ENCODE measurements around the gene BRD3OS. TPM values are rescaled to one million over a fixed set of nuclear protein-coding genes. Genes with fewer than 3 reads are reported as not detected.
"Not testable (repeated sequence)": the region's sequence is repeated elsewhere in the genome, so short reads cannot be mapped to it uniquely, and the experiment has no call there.

The BRD3OS gene
- polyA plus RNA-seq, 12 donors = 8.2 to 15.7 (median 10.5) TPM; not detected in 1

GRCh38 chr9:134061019-134061687, 35.9 kb downstream of the BRD3OS start:
- DNase-seq = no peak

- no peak for DNase-seq
Measured at GRCh38 chr9:134061688-134062371, 36.5 kb downstream of the BRD3OS start.

- no peak for DNase-seq
Measured at GRCh38 chr9:134062461-134063087, 37.3 kb downstream of the BRD3OS start.

GRCh38 chr9:134063088-134063570, 37.8 kb downstream of the BRD3OS start:
- DNase-seq = no peak

GRCh38 chr9:134063571-134064450, 38.5 kb downstream of the BRD3OS start:
- DNase-seq = no peak

DNA sequence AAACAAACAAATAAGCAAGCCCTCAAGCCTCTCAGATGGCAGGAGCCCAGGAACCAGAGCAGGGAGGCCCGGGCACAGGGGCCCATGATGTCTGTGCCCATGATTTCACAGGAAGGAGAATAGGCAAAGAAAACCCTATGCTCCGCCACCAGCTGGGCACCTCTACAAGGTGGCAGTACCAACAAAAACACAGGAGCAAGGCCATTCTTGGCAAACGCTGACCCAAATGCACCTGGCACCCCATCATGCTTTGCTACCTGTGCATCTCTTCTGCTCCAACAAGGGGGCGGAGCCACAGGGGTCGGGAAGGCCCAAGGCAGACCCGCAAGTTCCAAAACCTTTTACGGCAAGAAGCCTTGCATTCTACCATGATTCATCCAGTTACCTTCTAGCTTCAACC, 39.4 kb downstream of the BRD3OS start:
- no peak for DNase-seq

DNA sequence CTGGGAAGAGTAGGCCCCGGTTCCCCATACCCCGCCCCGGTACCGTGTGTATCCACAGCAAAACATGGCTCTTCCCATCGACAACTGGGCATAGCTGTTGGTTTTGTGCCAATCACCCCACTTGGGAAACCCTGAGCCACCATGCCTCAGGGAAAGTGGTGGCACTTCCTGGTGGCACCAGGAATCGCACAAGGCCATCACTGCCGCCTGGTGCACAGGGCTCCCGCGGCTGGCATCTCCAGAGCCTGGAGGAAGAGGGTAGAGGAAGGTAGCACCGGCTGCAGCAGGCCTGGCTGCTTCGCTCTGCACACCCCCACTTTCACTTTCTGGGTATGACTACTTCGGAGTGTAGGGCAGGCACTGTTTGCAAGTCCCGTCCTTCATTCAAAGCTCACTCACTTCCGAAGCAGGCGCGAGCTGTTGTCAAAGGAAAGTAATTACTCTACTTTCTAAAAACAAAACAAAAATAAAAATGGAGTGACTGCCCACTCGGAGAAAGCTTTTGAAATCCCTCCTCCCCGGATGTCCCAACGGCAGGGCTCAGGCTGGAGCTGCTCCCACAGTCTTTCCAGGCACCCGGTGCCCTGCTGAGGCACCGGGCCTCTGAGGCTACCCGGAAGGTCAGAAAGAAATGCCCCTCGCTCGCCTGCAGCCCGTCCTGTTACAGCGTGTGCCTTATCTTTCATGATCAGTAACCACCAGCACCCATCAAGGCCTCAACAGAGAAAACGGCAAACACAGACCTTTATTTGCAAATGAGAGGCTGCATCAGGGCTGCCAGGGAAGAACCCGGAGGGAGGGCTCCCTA, 40.5 kb downstream of the BRD3OS start:
- no peak for DNase-seq

- no peak for DNase-seq
Measured at GRCh38 chr9:134066526-134066912, 41.2 kb downstream of the BRD3OS start.

- no peak for DNase-seq
Measured at GRCh38 chr9:134066913-134067851, 41.9 kb downstream of the BRD3OS start.

GRCh38 chr9:134067904-134068743, 42.8 kb downstream of the BRD3OS start, which contains the start of gene BRD3:
Gene BRD3, minus strand, starts transcription at chr9:134068026. Its CDS starts 14,549 bp downstream, at chr9:134053477.
- DNase-seq = peak; percentile 85

DNA sequence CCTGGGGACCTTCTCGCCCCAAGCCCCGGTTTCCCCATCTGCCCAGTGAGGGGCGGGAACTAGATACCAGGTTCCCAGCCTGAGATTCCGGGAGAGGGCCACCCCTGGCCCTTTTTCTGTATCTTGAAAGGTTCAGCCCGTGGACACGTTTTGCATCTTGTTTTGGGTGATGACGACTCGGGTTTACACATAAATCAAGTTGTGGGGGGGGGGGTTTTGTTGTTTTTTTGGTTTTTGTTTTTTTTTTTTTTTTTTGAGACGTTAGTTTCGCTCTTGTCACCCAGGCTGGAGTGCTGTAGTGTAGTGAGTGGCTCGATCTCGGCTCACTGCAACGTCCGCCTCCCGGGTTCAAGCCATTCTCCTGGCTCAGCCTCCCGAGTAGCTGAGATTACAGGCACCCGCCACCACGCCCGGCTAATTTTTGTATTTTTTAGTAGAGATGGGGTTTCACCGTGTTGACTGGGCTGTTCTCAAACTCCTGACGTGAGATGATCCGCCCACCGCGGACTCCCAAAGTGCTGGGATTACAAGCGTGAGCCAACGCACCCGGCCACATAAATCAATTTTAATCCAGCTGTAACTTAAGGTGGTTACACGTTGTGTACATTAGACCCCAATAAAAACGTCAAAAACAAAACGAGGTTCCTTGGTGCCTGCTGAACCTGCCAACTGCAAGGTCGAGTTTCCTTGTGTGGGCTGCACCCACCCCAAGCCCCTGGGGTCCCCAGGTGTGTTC, 43.6 kb downstream of the BRD3OS start:
- DNase-seq = no peak

DNA sequence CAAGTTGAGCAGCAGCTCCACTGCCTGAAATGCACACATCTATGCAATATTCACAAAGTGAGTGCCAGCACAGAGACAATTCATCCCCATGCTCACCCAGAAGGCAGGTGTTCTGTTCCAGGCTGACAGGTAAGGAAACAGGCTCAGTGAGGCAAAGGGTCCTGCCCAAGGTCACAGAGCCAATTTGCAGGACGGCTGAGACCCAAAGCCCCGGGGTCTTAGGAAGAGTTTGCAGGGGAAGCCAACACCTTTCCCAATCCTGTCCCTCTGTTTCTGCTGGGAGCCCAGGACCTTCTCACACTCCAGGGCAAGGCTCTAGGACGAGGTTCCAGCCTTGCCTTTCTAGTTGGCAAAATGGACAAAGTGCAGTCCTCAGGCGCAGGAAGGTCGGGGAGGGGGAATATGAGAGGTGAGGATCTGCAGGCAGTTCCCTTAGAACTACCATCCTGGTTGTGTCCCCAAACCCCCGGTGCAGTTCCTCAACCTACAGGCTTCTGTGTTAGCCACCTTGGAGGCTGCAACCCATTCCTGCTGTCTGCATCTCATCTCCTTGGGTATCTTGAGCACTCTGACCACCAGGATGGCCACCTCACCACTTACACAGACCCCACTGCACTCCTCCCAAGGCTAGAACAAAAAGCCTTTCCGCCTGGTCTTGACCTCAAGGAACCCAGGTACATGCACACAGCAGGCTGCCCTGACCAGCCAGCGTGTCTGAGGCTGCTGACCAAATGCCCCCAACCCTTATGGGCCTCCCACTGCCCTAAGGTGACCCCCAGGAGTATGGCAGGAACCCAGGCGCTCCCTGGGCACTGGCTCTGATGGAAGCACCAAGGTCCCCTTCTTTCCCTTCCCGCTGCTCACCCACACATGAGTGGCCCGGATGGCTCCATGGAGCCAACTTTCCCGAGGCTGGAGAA, 44.5 kb downstream of the BRD3OS start:
- DNase-seq = no peak

DNA sequence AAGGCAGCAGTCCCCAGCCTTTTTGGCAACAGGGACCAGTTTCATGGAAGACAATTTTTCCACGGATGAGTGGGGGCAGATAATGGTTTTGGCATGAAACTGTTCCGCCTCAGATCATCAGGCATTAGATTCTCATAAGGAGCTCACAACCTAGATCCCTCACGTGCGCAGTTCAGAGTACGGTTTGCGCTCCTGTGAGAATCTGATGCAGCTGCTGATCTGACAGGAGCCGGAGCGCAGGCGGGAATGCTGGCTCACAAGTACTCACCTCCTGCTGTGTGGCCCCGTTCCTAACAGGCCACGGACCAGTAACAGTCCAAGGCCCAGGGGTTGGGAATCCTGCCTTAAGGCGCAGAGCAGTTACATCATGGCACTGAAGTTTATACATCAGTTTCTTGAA, 45.9 kb downstream of the BRD3OS start:
- DNase-seq = no peak

GRCh38 chr9:134072683-134073082, 47.4 kb downstream of the BRD3OS start:
- not testable (repeated sequence) for DNase-seq

DNA sequence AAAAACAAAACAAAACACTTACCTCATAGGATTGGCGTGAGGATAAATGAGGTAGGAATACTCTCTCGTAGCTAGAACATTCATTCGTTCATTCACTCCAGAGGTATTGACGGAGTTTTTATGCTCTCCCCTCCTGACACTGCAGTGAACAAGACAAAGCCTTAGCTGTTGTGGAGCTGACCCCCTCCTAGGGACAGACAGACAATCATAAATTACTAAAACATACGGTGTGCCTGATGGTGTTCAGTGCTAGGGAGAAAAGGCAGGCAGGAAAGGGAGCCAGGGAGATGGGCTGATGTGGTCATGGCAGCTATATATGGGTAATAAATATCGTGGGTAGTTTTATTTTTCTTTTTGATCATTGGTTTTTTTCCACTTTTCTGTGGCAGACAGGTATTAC, 48.2 kb downstream of the BRD3OS start:
- DNase-seq = no peak

GRCh38 chr9:134075689-134076088, 50.4 kb downstream of the BRD3OS start:
- DNase-seq = not testable (repeated sequence)

DNA sequence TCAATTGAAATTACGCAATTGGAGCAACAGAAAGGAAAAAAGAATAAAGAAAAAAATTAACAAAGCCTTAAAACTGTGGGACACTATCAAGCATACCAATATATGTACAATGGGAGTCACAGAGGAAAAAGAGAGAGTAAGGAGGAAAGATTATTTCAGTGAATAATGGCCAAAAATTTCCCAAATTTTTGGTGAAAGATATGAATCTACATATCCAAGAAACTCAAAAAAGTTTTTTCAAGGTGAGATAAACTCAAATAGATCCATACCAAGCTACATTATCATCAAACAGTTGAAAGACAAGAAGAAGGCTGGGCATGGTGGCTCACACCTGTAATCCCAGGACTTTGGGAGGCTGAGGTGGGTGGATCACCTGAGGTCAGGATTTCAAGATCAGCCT, 51.4 kb downstream of the BRD3OS start:
- DNase-seq = no peak

All from muscle of arm (tissue), 12 donors.